GM19324 (cell line): Measurements from ENCODE around the gene FOXD1.

Experiments used
- ATAC-seq: cut with Tn5 transposase; IDR thresholded peaks from one replicate; pipeline ENCODE4 v1.9.1; 2021; ENCODE audit warnings: mild to moderate bottlenecking, moderate library complexity; ENCODE audit not compliant: unreplicated experiment, low FRiP score

Gene FOXD1

DNA sequence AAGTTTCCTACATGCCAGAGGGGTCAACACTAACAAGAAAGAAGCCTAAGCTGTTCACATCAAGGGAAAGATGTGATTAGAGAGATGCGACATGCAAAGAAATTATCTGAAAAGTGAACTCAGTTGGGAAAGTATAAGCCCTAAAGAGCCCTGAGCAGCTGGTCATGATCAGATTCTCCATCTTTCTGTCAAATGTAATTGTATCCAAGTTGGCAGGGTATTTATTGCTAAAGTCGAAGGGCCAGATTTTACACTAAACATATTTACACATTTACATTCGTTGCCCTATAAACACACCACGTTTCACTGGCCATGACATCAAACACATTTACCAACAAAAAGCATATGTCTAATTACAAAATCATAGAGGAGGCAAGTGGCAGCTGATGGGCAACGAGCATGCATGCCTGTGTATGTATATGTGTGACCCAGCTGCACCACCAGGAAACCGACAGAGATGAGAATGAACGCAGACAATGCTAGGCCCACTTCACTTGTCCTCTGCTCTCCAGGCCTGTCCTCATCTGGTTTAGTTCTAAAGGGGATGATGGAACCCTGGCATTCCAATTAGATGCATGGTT lies 6.3 kb downstream of the FOXD1 start:
- ATAC-seq = no peak

DNA sequence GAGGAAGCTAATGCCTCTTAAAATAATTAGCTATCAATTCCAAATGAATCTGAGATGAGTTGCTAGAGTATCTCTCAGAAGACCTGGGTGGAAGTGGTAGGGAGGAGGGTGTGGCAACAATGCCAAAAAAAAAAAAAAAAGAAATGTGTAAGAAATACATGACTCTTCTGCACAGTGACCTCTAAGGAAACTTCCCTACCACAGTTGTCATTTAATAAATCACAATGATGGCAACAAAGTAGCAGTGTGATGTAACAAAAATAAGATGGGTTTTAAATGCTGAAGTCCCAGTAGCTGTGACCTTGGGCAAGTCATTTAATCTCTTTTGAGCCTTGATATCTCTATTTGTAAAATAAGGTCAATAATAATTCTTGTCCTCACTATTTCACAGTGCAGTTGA lies 7.2 kb downstream of the FOXD1 start:
- ATAC-seq = no peak

- ATAC-seq = no peak
Observed at GRCh38 chr5:73440262-73440661, 8.3 kb downstream of the FOXD1 start.

- ATAC-seq = no peak
Observed at GRCh38 chr5:73438645-73439470, 9.7 kb downstream of the FOXD1 start.

GRCh38 chr5:73437777-73438644 lies 10.6 kb downstream of the FOXD1 start:
- no peak for ATAC-seq

DNA sequence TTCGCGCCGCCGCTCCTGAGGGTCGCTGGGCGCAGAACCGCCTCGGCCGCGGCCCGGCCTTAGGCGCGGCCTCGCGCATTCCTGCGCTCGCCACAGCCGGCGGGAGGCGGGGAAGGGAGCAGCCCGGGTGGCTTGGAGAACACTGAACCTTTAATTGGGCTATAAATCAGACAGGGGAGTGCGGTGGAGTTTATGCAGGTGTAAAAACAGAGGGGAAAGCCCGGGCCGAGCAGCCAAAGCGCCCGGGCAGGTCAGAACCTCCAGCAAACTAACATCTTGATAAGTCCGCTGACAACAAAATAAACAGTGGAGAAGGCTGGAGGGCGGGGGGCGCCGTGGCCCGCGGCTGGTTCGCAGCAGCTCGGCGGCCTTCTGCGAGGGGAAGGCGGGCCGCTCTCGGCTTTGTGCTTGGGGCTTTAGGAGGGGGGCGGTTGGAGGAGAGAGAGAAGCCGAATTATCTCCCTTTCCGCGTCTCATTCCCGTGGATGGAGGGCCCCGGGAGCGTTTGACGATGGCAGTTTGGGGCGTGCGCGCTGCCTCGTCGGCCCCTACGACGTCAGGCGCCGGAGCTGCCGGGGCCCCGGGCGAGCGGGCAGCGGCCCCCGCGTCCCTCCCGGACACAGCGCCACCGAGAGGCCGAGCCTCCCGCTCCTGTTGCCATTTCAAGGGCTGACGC lies 11.3 kb downstream of the FOXD1 start:
- no peak for ATAC-seq

- ATAC-seq = no peak
Observed at GRCh38 chr5:73436535-73437100, 12.0 kb downstream of the FOXD1 start.

DNA sequence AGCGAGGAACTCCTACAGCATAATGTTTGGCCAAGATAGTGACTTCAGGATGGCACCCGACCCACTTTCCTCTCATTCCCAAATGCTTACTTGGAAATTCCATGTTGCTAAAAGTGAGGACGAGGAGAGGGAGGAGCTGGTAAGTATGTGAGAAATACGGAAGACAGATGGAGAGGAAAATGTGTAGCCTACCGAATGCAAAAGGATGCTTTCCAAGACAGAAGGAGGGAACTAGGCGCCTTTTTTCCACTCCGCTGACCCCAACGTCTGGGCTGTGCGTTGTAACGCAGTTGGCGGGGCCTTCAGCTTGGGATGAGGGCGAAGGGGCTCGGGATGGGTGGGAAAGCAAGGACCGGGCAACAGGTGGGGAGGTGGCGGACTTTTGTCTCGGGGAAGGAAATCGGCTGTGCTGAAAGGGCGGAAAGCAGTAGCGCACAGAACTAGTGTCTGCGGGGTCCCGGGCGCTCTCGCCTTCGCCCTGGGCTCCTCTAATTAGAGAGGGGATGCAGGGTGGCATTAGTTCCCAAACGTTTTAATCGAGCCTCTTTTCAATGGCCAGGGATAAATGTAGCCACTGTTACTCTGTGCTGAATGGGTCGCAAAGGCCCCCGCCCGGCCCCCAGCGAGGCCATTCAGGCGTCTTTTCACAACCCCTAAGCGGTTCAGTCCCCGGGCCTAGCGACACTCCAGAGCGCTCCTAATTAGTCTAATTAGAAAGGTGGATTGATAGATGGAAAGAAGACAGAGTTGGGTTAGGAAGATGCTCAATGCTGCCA lies 12.6 kb downstream of the FOXD1 start:
- no peak for ATAC-seq

GRCh38 chr5:73434907-73435306 lies 13.7 kb downstream of the FOXD1 start:
- ATAC-seq = no peak

GRCh38 chr5:73434461-73434860 lies 14.1 kb downstream of the FOXD1 start:
- no peak for ATAC-seq

- ATAC-seq = no peak
Observed at GRCh38 chr5:73433982-73434342, 14.6 kb downstream of the FOXD1 start.

GRCh38 chr5:73433272-73433981 lies 15.2 kb downstream of the FOXD1 start:
- ATAC-seq = no peak

DNA sequence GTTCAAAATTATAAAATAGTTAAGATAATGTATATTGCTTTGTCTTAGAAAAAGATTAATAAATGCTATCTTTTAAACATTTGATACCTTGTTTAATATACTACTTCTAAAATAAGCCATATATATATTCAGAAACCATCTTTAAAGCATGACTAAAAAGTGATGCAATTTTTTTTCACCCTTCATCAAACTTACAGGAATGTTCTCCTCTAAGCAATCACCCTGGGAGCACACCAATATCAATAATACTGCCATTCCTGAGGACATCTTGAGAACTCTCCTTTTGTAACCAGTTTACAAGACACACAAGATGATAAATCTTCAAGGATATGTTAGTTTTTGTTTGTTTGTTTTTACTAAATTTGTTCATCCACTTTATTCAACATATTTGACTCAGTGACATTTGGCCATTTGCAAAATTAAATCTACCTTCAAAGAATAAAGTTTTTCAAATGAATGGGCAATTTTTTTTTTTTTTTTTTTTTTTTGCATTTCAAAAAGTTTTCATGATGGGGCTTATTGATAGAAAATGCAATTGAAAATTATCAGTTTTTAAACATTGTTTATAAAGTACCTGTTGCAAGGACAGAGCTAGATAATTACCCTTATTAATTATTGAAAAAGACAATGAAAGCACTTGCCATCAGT lies 17.2 kb downstream of the FOXD1 start:
- ATAC-seq = no peak

- no peak for ATAC-seq
Observed at GRCh38 chr5:73426034-73426433, 22.5 kb downstream of the FOXD1 start.

DNA sequence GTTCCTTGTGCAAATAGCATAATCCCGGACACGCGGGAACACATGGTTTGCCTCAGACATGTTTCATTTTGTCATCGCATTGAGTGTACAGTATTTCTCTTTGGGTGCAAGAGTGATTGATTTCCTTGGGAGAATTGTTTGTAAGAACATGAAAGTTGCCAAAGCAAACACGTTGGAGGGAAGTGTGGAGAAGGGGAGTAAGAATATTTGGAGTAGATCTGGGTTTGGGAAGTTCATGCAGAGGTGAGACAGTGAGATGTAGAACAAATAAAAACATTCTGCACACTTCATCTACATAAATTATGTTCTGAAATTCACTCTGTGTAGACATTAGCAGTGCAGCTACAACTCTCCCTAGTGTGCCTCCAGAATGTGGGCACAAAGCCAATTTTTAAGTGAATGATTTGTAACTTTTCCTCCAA lies 24.0 kb downstream of the FOXD1 start:
- no peak for ATAC-seq

DNA sequence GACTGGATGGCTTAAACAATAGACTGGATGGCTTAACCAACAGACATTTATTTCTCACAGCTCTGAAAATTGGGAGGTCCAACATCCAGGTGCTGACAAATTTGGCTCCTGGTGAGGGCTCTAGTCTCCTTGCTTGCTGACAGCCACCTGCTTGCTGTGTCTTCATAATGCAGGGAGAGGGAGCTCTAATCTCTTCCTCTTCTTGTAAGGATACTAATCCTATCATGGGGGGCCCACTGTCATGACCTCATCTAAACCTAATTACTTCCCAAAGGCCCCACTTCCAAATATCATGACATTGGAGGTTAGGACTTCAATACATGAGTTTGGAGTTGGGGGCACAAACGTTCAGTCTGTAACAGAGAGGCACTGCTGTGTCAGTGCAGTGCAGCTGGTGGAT lies 26.4 kb downstream of the FOXD1 start:
- ATAC-seq = no peak

- ATAC-seq = no peak
Observed at GRCh38 chr5:73420666-73421065, 27.9 kb downstream of the FOXD1 start.
